ENCODE measurements around the gene TIAM1.

The TIAM1 gene

DNA sequence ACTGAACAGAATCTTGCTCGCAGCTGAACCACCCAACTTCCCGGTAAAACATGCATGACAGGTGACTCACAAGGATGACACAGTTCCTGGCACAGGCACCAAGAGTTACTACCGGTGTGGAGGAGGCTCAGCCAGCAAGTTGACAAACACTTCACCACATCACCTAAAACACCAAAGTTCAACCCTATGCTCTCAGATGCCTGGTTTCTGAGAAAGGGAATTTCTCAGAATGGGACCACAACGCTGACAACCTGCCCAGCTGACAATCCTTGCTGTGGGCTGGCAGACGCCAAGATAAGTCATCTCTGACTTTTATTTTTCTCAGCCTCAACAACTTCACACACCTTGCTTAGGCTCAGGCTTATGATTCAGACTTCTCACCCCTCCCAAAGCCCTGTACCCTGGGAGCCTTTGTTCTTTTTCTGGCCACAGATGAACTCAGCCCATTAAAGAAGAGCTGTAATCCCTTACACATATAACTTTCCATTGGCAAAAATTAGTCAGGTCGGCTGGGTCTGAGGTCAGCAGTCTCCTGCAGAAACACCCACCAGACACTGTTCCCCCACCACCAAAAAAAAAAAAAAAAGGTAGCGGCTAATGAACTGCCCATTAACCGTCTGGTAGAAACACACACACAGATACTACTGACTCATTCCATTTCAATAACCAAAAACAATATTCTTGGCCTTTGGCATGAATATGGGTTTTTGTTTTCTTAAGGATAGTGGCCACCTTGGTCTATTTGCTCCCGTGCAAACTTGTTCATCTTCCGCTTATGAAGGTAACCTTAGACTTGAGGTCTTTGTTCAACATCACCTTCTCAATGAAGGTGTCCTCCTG is 10.8 kb upstream of the TIAM1 start:
- peak; percentile 77 for DNase-seq (ENCODE audit: low read depth)
- TF ChIP-seq, protein P1, sequence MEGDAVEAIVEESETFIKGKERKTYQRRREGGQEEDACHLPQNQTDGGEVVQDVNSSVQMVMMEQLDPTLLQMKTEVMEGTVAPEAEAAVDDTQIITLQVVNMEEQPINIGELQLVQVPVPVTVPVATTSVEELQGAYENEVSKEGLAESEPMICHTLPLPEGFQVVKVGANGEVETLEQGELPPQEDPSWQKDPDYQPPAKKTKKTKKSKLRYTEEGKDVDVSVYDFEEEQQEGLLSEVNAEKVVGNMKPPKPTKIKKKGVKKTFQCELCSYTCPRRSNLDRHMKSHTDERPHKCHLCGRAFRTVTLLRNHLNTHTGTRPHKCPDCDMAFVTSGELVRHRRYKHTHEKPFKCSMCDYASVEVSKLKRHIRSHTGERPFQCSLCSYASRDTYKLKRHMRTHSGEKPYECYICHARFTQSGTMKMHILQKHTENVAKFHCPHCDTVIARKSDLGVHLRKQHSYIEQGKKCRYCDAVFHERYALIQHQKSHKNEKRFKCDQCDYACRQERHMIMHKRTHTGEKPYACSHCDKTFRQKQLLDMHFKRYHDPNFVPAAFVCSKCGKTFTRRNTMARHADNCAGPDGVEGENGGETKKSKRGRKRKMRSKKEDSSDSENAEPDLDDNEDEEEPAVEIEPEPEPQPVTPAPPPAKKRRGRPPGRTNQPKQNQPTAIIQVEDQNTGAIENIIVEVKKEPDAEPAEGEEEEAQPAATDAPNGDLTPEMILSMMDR (conservative IDR thresholded peaks at IDR 0.05; ENCODE audit: low read depth, low read length), result no peak
- no peak overlapping the region for H3K4me3 ChIP-seq (ENCODE audit: low read depth, low read length)

DNA sequence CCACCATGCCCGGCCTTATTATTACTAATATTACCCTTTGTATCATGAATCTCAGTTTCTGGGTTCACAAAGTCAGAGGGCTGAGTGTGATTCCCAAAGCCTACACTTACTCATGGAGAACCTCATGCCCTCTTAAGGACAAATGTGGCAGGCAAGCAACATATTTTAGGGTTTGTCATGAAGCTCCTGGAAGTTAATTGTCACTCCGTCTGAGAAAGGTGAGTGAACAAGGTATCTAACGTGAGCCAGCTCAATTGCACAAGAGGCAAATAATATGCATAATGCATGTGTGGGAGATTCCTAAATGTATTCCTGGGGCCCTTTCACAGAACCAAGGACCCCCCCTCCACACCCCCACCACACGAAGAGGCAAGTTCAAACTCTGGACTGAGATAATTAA is 10.1 kb upstream of the TIAM1 start:
- no peak overlapping the region for H3K4me3 ChIP-seq (ENCODE audit: low read depth, low read length)
- TF ChIP-seq, protein P1 (conservative IDR thresholded peaks at IDR 0.05; ENCODE audit: low read depth, low read length), result no peak

DNA sequence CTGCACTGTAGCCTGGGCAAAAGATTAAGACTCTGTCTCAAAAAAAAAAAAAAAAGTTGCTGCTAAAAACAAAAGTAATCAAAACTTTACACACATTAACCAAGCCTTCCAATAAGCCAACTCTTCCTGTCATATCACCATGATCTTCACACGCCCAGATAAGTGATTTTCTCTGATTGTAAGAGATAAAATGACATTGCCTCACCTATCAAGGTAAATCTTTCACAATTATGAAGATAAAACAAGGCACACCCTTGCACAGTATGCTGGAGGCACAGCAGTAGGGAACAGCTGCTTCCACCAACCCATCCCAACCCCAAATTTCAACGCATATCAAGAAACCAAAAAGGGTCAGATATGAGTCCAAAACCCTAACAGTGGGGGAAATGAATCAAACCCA is 8.8 kb upstream of the TIAM1 start:
- H3K4me3 ChIP-seq (ENCODE audit: low read depth, low read length), result no peak overlapping the region
- no peak for DNase-seq (ENCODE audit: low read depth)
- TF ChIP-seq, protein P1 (conservative IDR thresholded peaks at IDR 0.05; ENCODE audit: low read depth, low read length), result no peak

More for the DNA sequence above, 10.1 kb upstream of the TIAM1 start:
- DNase-seq (ENCODE audit: low read depth), result no peak

DNA sequence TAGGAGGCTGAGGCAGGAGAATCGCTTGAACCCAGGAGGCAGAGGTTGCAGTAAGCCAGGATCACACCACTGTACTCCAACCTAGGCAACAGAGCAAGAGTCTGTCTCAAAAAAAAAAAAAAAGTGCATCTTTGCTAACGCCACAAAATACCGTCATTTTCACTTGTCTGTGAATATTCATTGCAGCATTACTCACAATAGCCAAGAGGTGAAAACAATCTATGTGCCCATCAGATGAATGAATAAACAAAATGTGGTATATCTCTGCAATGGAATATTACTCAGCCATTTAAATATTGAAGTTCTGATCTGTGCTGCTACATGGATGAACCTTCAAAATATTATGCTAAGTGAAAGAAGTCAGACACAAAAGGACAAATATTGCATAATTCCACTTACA is 7.9 kb upstream of the TIAM1 start:
- no peak for DNase-seq (ENCODE audit: low read depth)
- H3K4me3 ChIP-seq (ENCODE audit: low read depth, low read length), result no peak overlapping the region
- TF ChIP-seq, protein P1 (conservative IDR thresholded peaks at IDR 0.05; ENCODE audit: low read depth, low read length), result no peak

DNA sequence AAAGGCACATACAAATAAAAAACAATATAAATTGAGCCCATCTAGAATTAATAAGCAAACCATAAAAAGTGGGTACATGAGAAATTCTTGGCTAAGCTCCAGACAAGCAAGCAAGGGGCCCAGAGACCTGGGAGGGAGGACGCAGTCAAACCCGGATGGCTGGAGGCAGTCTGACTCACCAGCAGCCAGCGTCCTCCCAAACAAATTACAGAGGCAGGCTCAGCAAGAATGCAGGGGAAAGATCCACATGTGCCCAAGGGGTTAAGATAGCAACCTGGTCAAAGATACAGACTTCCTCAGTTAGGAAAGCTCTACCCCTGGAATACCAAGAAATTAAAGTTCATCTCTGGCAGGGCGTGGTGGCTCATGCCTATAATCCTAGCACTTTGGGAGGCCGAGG is 7.4 kb upstream of the TIAM1 start:
- peak; percentile 69 for DNase-seq (ENCODE audit: low read depth)
- TF ChIP-seq, protein P1 (conservative IDR thresholded peaks at IDR 0.05; ENCODE audit: low read depth, low read length), result no peak
- no peak overlapping the region for H3K4me3 ChIP-seq (ENCODE audit: low read depth, low read length)

DNA sequence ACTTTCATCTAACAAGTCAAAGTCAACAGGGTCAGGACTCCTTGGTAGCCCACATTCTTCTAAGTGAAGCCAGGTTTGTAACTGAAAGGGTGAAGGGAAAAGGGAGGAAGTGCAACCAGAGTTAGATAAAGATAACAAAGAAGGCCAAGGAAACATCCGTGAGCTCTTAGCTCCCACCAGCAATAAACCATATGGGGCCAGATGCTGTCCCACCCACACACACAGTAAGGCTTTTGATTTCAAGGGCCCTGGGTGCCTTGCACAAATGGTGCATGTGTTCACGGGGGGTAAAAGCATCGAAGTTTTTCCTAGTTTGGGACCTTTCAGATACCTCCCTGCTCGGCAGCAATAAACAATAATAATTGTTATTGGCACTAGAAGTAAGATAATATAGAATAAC is 5.1 kb upstream of the TIAM1 start:
- TF ChIP-seq, protein P1 (conservative IDR thresholded peaks at IDR 0.05; ENCODE audit: low read depth, low read length), result no peak
- no peak overlapping the region for H3K4me3 ChIP-seq (ENCODE audit: low read depth, low read length)
- DNase-seq (ENCODE audit: low read depth), result no peak

DNA sequence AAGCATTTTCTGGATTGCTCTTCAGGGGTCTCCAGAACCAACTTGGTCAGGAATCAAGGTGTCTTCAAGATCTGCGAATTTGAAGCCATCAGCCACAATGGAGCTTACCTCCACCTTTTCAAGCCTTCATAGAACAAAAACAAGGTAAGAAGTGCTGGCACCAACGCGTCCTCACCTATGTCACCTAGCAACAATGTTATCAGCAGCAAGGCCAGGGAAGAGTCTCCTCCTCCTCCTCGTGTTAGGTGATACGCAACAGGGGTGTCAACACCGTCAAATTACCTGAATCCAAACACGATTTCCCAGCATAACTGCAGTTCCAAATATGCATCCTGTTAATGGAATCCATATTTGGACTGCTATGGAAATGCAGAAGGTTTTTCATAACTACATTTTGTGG is 4.1 kb upstream of the TIAM1 start:
- TF ChIP-seq, protein P1 (conservative IDR thresholded peaks at IDR 0.05; ENCODE audit: low read depth, low read length), result no peak
- no peak for DNase-seq (ENCODE audit: low read depth)
- no peak overlapping the region for H3K4me3 ChIP-seq (ENCODE audit: low read depth, low read length)

All from choroid plexus epithelial cell (primary cell).